Sigmoid colon (tissue), 7 donors: ENCODE measurements around the gene SOCS4. TPM values are rescaled to one million over a fixed set of nuclear protein-coding genes. Genes with fewer than 3 reads are reported as not detected.
A peak's percentile ranks its signal among the peaks of the same experiment; 100 is the strongest.

Experiments used
- DNase-seq: peaks from one replicate; pipeline ENCODE4 v3.0.0-alpha.2; 2019
- H3K27ac ChIP-seq, 4 donors: fragments of 200-600 bp; sonication (generic); one replicate each; pipeline ENCODE4 v1.5.1; 2016 to 2019; ENCODE audit warnings: mild to moderate bottlenecking in 1 of 4
- H3K27me3 ChIP-seq, 3 donors: fragments of 200-600 bp; sonication (generic); one replicate each; pipeline ENCODE4 v1.5.1; 2019; ENCODE audit warnings: mild to moderate bottlenecking in 1 of 3
- H3K36me3 ChIP-seq, 4 donors: fragments of 200-600 bp; sonication (generic); one replicate each; pipeline ENCODE4 v1.5.1; 2016 to 2019
- H3K4me1 ChIP-seq, 4 donors: fragments of 200-600 bp; sonication (generic); one replicate each; pipeline ENCODE4 v1.5.1; 2017 to 2019
- H3K4me3 ChIP-seq, 4 donors: fragments of 200-600 bp; sonication (generic); one replicate each; pipeline ENCODE4 v1.5.1; 2017 to 2019; ENCODE audit warnings: mild to moderate bottlenecking in 2 of 4, moderate library complexity in 1 of 4
- H3K9me3 ChIP-seq, 4 donors: fragments of 200-600 bp in 3 of 4; sonication (generic) in 3 of 4; one replicate each; pipeline versions ENCODE4 v1.5.1 to v1.6.1; 2013 to 2019
- CTCF ChIP-seq, 4 experiments: fragments of 450-650 bp in 3 of 4; fragments of 200-600 bp in 1 of 4; IDR thresholded peaks; one replicate each; pipeline ENCODE4 v1.5.1; 2016 to 2019; ENCODE audit warnings: antibody characterized with exemption in 4 of 4, mild to moderate bottlenecking in 3 of 4, moderate library complexity in 2 of 4
- EP300 ChIP-seq, 4 donors: sonication (generic); formaldehyde crosslinking; IDR thresholded peaks; one replicate each; pipeline ENCODE4 v1.6.1; 2017; ENCODE audit warnings: antibody characterized with exemption in 4 of 4
- POLR2A ChIP-seq, 2 donors: fragments of 450-650 bp; IDR thresholded peaks; one replicate each; pipeline ENCODE4 v1.6.1; 2016; ENCODE audit warnings: antibody characterized with exemption in 2 of 2, mild to moderate bottlenecking in 2 of 2, moderate library complexity in 2 of 2
- POLR2AphosphoS5 ChIP-seq, 4 donors: sonication (generic); formaldehyde crosslinking; IDR thresholded peaks; one replicate each; pipeline ENCODE4 v1.6.1; 2017; ENCODE audit warnings: antibody characterized with exemption in 4 of 4
- WGBS, 2 donors: extraction: QIAGEN DNeasy Blood & Tissue Kit; methylation state at CpG; one replicate each; pipeline ENCODE4 v1.1.7; 2013; 5-methylcytosine and 5-hydroxymethylcytosine counted together
- intact Hi-C: fragments of 100-400 bp; cut with DNase I; formaldehyde crosslinking; loops from one replicate; pipeline ENCODE4 v1.15.1; 2023
- polyA plus RNA-seq, 3 donors: library from polyadenylated mRNA; stranded (reverse); fragments of 200-250 nt; gene quantifications; one replicate each; pipeline ENCODE4 v1.2.3, GENCODE V29; 2013
- total RNA-seq, 4 donors: library from RNA; depleted of rRNA; stranded (reverse); fragments of >200 nt; gene quantifications; one replicate each; pipeline ENCODE4 v1.1.0, GENCODE V29; 2016
- donor health status: healthy with polysubstance abuse.
- donor health status: Bipolar disorder and iron deficiency.
- donor health status: healthy.

The SOCS4 gene
- total and polyA plus RNA-seq, 7 donors = 5.4 to 28.5 (median 21.9) TPM

- no peak for DNase-seq
- Histone ChIP-seq H3K27me3 (no peaks in the 10 kb centered on the region), H3K4me1 (no peaks in the 10 kb centered on the region), H3K4me3 (no peak overlapping the region), H3K9me3 (peaks cover 0 to 3% (median 0%) of the 10 kb centered on the region in 4 donors), H3K36me3 (no peaks in the 10 kb centered on the region), H3K27ac (no peak overlapping the region)
- TF ChIP-seq POLR2AphosphoS5 (IDR thresholded peaks at IDR 0.05) (no peak), POLR2A (IDR thresholded peaks at IDR 0.05) (no peak), CTCF (IDR thresholded peaks at IDR 0.05) (no peak), EP300 (IDR thresholded peaks at IDR 0.05) (no peak)
- intact Hi-C loops = no loop called here
Measured at GRCh38 chr14:55084401-55085059, 57.5 kb downstream of the SOCS4 start.

- no peak overlapping the region for H3K4me3 ChIP-seq
- H3K4me1 ChIP-seq = no peaks in the 10 kb centered on the region
- no peaks in the 10 kb centered on the region for H3K36me3 ChIP-seq
- H3K27me3 ChIP-seq = no peaks in the 10 kb centered on the region
- H3K27ac ChIP-seq = no peak overlapping the region
- DNase-seq = no peak
- TF ChIP-seq POLR2AphosphoS5 (IDR thresholded peaks at IDR 0.05) (no peak), POLR2A (IDR thresholded peaks at IDR 0.05) (no peak), EP300 (IDR thresholded peaks at IDR 0.05) (no peak), CTCF (IDR thresholded peaks at IDR 0.05) (no peak)
- intact Hi-C loops = no loop called here
- 24 to 63% methylated on average over 4 of the region's 4 CpGs for WGBS, 2 donors
- peaks cover 0 to 3% (median 0%) of the 10 kb centered on the region in 4 donors for H3K9me3 ChIP-seq
Measured at GRCh38 chr14:55085060-55085660, 58.1 kb downstream of the SOCS4 start.

- 87 to 92% methylated on average over 9 of the region's 9 CpGs for WGBS, 2 donors
- TF ChIP-seq POLR2AphosphoS5 (IDR thresholded peaks at IDR 0.05) (no peak), CTCF (IDR thresholded peaks at IDR 0.05) (no peak), EP300 (IDR thresholded peaks at IDR 0.05) (no peak), POLR2A (IDR thresholded peaks at IDR 0.05) (no peak)
- H3K4me1 ChIP-seq = no peaks in the 10 kb centered on the region
- no peaks in the 10 kb centered on the region for H3K36me3 ChIP-seq
- peaks cover 0 to 3% (median 0%) of the 10 kb centered on the region in 4 donors for H3K9me3 ChIP-seq
- H3K4me3 ChIP-seq = no peak overlapping the region
- H3K27ac ChIP-seq = no peak overlapping the region
- H3K27me3 ChIP-seq = no peaks in the 10 kb centered on the region
- DNase-seq = peak; percentile 25
- intact Hi-C loops = no loop called here
Measured at GRCh38 chr14:55086938-55087337, 59.9 kb downstream of the SOCS4 start.

- Histone ChIP-seq H3K27me3 (no peaks in the 10 kb centered on the region), H3K36me3 (no peaks in the 10 kb centered on the region), H3K27ac (no peak overlapping the region), H3K4me3 (no peak overlapping the region), H3K4me1 (no peaks in the 10 kb centered on the region), H3K9me3 (peaks cover 0 to 3% (median 0%) of the 10 kb centered on the region in 4 donors)
- DNase-seq = no peak
- intact Hi-C loops = no loop called here
- TF ChIP-seq CTCF (IDR thresholded peaks at IDR 0.05) (no peak), EP300 (IDR thresholded peaks at IDR 0.05) (no peak), POLR2A (IDR thresholded peaks at IDR 0.05) (no peak), POLR2AphosphoS5 (IDR thresholded peaks at IDR 0.05) (no peak)
Measured at GRCh38 chr14:55088356-55088755, 61.3 kb downstream of the SOCS4 start.
